DMS114 treated with DMSO at 0.1 percent for 48 hours (cell line): ENCODE measurements around the gene WAC.
"Not testable (repeated sequence)": the region's sequence is repeated elsewhere in the genome, so short reads cannot be mapped to it uniquely, and the experiment has no call there.

Experiments
- DNase-seq: peaks from one replicate; lab custom pipeline; 2025; ENCODE audit not compliant: unreplicated experiment; lab: John Stamatoyannopoulos, UW

The WAC gene

GRCh38 chr10:28604567-28605536 lies 71.9 kb downstream of the WAC start:
- no peak for DNase-seq

DNA sequence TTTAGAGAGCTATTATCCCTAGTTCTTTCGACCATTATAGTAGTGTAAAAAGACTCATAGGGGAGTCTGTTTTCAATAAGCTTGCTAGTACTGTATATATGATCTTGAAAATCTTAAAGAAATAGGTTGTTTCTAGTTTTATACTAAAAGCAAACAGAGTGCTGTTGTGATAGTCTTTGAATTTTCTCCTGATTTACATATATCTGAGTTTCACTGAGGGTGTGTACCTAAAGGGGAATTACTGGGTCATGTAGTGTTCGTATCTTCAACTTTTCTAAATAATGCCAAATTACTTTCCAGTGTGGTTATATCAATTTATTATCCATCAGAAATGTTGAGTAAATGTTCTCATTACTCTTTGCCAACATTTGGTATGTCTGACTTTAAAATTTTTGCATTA lies 73.7 kb downstream of the WAC start:
- DNase-seq = no peak

DNA sequence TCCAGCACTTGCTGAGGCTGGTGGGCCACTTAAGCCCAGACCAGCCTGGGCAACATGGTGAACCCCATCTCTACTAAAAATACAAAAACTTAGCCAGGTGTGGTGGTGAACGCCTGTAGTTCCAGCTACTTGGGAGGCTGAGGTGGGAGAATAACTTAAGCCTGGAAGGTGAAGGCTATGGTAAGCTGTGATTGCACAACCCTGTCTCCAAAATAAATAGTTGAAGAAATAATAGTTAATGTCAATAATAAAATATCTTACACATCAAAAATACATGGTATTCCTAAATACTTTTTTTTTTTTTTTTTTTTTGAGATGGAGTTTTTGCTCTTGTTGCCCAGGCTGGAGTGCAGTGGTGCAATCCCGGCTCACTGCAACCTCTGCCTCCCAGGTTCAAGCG lies 76.7 kb downstream of the WAC start:
- not testable (repeated sequence) for DNase-seq

- no peak for DNase-seq
Observed at GRCh38 chr10:28612877-28613276, 80.0 kb downstream of the WAC start.

DNA sequence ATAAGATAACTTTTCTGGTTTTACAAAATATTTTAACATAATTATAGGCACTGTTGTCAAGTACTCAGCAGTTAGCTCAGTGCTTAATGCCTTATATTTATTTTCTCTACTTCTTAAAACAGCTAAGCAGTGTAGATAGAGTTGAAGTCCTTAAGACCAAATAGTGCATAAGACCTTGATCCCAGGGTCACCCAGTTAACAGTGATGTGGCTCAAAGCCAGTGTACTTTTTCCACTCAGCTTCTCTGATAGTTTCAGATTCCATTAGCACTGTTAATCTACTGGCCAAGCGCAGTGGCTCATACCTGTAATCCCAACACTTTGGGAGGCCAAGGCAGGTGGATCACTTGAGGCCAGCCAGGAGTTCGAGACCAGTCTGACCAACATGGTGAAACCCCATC lies 83.6 kb downstream of the WAC start:
- no peak for DNase-seq

- no peak for DNase-seq
Observed at GRCh38 chr10:28619455-28619854, 86.5 kb downstream of the WAC start.

GRCh38 chr10:28620251-28620650 lies 87.3 kb downstream of the WAC start:
- DNase-seq = no peak

DNA sequence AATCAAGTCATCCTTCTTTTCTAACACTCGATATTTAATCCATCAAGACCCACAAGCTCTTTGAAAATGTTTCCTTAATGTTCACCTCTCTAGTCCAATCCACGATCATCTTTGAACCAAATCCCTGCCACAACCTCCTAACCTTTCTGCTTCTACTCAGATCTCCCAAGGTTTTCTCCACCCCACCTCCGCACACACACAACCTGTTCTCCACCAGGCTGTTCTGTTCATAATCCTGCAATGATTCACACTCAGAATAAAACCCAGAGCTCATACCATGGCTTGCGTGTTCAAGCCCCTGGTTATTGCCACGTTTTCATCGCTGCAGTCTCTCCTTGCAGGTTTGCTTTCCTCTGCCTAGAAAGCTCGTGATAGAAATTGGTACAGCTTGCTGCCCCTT lies 90.6 kb downstream of the WAC start:
- DNase-seq = no peak

DNA sequence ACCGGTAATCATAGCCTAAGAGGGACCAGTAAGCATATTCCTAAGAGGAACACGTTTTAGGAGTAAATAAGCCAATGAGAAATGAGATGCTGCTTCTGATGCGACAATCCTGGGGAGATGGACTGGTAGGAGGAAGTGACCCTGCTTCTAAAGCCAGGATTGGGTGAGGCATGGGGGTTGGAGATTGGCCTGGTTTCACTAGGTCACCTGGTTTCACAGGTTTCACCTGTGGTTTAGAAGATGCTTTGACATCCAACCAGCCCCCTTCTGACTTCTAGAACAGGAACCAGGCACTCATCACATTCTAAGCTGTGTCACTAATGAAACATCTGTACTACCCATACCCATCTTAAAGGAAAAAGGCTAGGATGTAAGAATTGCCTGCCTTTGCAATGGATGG lies 91.4 kb downstream of the WAC start:
- DNase-seq = no peak

- no peak for DNase-seq
Observed at GRCh38 chr10:28627102-28627501, 94.2 kb downstream of the WAC start.

GRCh38 chr10:28628184-28628893 lies 95.4 kb downstream of the WAC start:
- peak; percentile 69 for DNase-seq

DNA sequence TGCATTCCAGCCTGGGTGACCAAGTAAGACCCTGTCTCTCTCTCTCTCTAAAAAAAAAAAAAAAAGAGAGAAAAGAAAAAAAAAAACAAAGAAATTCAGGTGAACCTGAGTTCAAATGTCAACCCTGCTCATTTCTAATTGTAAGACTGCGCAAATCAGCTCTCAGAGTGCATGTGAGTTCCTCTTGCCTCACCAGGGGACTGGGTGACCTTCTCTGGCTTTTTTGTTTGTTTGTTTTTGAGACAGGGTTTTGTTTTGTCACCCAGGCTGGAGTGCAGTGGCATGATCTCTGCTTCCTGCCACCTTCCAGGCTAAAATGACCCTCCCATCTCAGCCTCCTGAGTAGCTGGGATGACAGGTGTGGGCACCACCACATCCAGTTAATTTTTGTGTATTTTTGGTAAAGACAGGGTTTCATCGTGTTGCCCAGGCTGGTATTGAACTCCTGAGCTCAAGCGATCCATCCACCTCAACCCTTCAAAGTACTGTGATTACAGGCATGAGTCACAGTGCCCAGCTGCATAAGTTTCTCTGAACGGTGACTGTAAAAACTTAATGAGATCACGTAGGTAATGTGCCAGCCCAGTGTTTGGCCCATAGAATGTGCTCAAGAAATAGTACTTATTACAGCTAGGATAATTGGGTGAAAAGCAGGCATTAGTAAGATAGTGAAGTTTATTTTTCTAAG lies 99.1 kb downstream of the WAC start:
- DNase-seq = no peak

GRCh38 chr10:28632584-28632945 lies 99.6 kb downstream of the WAC start:
- no peak for DNase-seq

- DNase-seq = no peak
Observed at GRCh38 chr10:28633750-28634149, 100.8 kb downstream of the WAC start.

GRCh38 chr10:28637346-28637745 lies 104.4 kb downstream of the WAC start:
- no peak for DNase-seq

- DNase-seq = no peak
Observed at GRCh38 chr10:28638392-28638791, 105.5 kb downstream of the WAC start.

- DNase-seq = no peak
Observed at GRCh38 chr10:28640551-28640950, 107.6 kb downstream of the WAC start.

GRCh38 chr10:28644647-28645046 lies 111.7 kb downstream of the WAC start:
- no peak for DNase-seq

GRCh38 chr10:28652106-28652505 lies 119.2 kb downstream of the WAC start:
- no peak for DNase-seq

GRCh38 chr10:28652703-28653102 lies 119.8 kb downstream of the WAC start:
- no peak for DNase-seq

GRCh38 chr10:28658824-28659223 lies 125.9 kb downstream of the WAC start:
- DNase-seq = not testable (repeated sequence)

DNA sequence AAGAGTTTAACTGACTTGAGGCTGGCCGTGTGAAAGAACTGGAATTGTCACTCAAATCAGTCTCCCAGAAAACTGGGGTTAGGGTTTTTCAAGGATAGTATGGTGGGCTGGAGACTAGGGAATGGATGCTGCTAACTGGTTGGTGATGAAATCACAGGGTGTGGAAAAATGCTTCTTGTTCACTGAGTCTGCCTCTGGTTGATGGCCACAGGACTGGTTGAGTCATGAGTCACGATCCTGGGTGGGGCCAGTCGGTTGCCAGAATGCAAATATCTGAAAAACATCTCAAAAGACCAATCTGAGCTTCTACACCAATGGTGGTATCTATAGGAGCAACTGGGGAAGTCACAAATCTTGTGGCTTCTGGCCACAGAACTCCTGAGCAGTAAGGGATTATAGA lies 128.1 kb downstream of the WAC start:
- DNase-seq = no peak
